ENCODE measurements around the gene FRMD1.

FRMD1 gene

GRCh38 chr6:168051648-168052047 is 27.4 kb downstream of the FRMD1 start:
- Histone ChIP-seq H3K27me3 (ENCODE audit: control insufficient read depth in 5 of 5, insufficient read depth in 4 of 5, low read length in 5 of 5) (peaks cover 0 to 4% (median 0%) of the 10 kb centered on the region in 5 donors), H3K9ac (ENCODE audit: low read length in 5 of 5) (no peak overlapping the region), H3K9me3 (ENCODE audit: control insufficient read depth in 5 of 5, low read length in 5 of 5) (no peaks in the 10 kb centered on the region), H3K27ac (ENCODE audit: low read depth, low read length) (no peak overlapping the region), H3K4me1 (ENCODE audit: control insufficient read depth in 5 of 5, insufficient read depth in 5 of 5, low read length in 5 of 5) (peaks cover 5 to 42% (median 29%) of the 10 kb centered on the region in 5 donors), H3K36me3 (ENCODE audit: control insufficient read depth in 5 of 5, insufficient read depth in 5 of 5, low read length in 5 of 5) (peaks cover 0 to under 1% (median 0%) of the 10 kb centered on the region in 5 donors), H3K4me3 (ENCODE audit: low read depth in 1 of 5, low read length in 5 of 5) (no peak overlapping the region)

- Histone ChIP-seq H3K9ac (ENCODE audit: low read length in 5 of 5) (no peak overlapping the region), H3K9me3 (ENCODE audit: control insufficient read depth in 5 of 5, low read length in 5 of 5) (no peaks in the 10 kb centered on the region), H3K4me1 (ENCODE audit: control insufficient read depth in 5 of 5, insufficient read depth in 5 of 5, low read length in 5 of 5) (peaks cover 8 to 47% (median 32%) of the 10 kb centered on the region in 5 donors), H3K36me3 (ENCODE audit: control insufficient read depth in 5 of 5, insufficient read depth in 5 of 5, low read length in 5 of 5) (no peaks in the 10 kb centered on the region), H3K4me3 (ENCODE audit: low read depth in 1 of 5, low read length in 5 of 5) (no peak overlapping the region), H3K27me3 (ENCODE audit: control insufficient read depth in 5 of 5, insufficient read depth in 4 of 5, low read length in 5 of 5) (peaks cover 0 to 4% (median 0%) of the 10 kb centered on the region in 5 donors), H3K27ac (ENCODE audit: low read depth, low read length) (no peak overlapping the region)
Observed at GRCh38 chr6:168050881-168051586, 28.0 kb downstream of the FRMD1 start.

- Histone ChIP-seq H3K9me3 (ENCODE audit: control insufficient read depth in 5 of 5, low read length in 5 of 5) (no peaks in the 10 kb centered on the region), H3K27me3 (ENCODE audit: control insufficient read depth in 5 of 5, insufficient read depth in 4 of 5, low read length in 5 of 5) (peaks cover 0 to 4% (median 0%) of the 10 kb centered on the region in 5 donors), H3K4me1 (ENCODE audit: control insufficient read depth in 5 of 5, insufficient read depth in 5 of 5, low read length in 5 of 5) (peaks cover 8 to 47% (median 32%) of the 10 kb centered on the region in 5 donors), H3K4me3 (ENCODE audit: low read depth in 1 of 5, low read length in 5 of 5) (no peak overlapping the region), H3K9ac (ENCODE audit: low read length in 5 of 5) (no peak overlapping the region), H3K36me3 (ENCODE audit: control insufficient read depth in 5 of 5, insufficient read depth in 5 of 5, low read length in 5 of 5) (no peaks in the 10 kb centered on the region), H3K27ac (ENCODE audit: low read depth, low read length) (no peak overlapping the region)
Observed at GRCh38 chr6:168050225-168050880, 28.7 kb downstream of the FRMD1 start.

GRCh38 chr6:168049706-168050224 is 29.2 kb downstream of the FRMD1 start:
- Histone ChIP-seq H3K27me3 (ENCODE audit: control insufficient read depth in 5 of 5, insufficient read depth in 4 of 5, low read length in 5 of 5) (peaks cover 0 to 4% (median 0%) of the 10 kb centered on the region in 5 donors), H3K36me3 (ENCODE audit: control insufficient read depth in 5 of 5, insufficient read depth in 5 of 5, low read length in 5 of 5) (no peaks in the 10 kb centered on the region), H3K9ac (ENCODE audit: low read length in 5 of 5) (no peak overlapping the region), H3K27ac (ENCODE audit: low read depth, low read length) (no peak overlapping the region), H3K9me3 (ENCODE audit: control insufficient read depth in 5 of 5, low read length in 5 of 5) (no peaks in the 10 kb centered on the region), H3K4me1 (ENCODE audit: control insufficient read depth in 5 of 5, insufficient read depth in 5 of 5, low read length in 5 of 5) (peaks cover 6 to 47% (median 30%) of the 10 kb centered on the region in 5 donors), H3K4me3 (ENCODE audit: low read depth in 1 of 5, low read length in 5 of 5) (no peak overlapping the region)

GRCh38 chr6:168049277-168049676 is 29.7 kb downstream of the FRMD1 start:
- no peak overlapping the region for H3K9ac ChIP-seq (ENCODE audit: low read length in 5 of 5)
- H3K4me1 ChIP-seq (ENCODE audit: control insufficient read depth in 5 of 5, insufficient read depth in 5 of 5, low read length in 5 of 5): peaks cover 6 to 43% (median 25%) of the 10 kb centered on the region in 5 donors
- peaks cover 0 to 4% (median 0%) of the 10 kb centered on the region in 5 donors for H3K27me3 ChIP-seq (ENCODE audit: control insufficient read depth in 5 of 5, insufficient read depth in 4 of 5, low read length in 5 of 5)
- no peaks in the 10 kb centered on the region for H3K9me3 ChIP-seq (ENCODE audit: control insufficient read depth in 5 of 5, low read length in 5 of 5)
- H3K4me3 ChIP-seq (ENCODE audit: low read depth in 1 of 5, low read length in 5 of 5): no peak overlapping the region
- no peak overlapping the region for H3K27ac ChIP-seq (ENCODE audit: low read depth, low read length)
- no peaks in the 10 kb centered on the region for H3K36me3 ChIP-seq (ENCODE audit: control insufficient read depth in 5 of 5, insufficient read depth in 5 of 5, low read length in 5 of 5)

- H3K4me1 ChIP-seq (ENCODE audit: control insufficient read depth in 5 of 5, insufficient read depth in 5 of 5, low read length in 5 of 5): peaks cover under 1 to 38% (median 19%) of the 10 kb centered on the region in 5 donors
- no peaks in the 10 kb centered on the region for H3K9me3 ChIP-seq (ENCODE audit: control insufficient read depth in 5 of 5, low read length in 5 of 5)
- no peaks in the 10 kb centered on the region for H3K36me3 ChIP-seq (ENCODE audit: control insufficient read depth in 5 of 5, insufficient read depth in 5 of 5, low read length in 5 of 5)
- H3K27ac ChIP-seq (ENCODE audit: low read depth, low read length): no peak overlapping the region
- H3K9ac ChIP-seq (ENCODE audit: low read length in 5 of 5): no peak overlapping the region
- H3K4me3 ChIP-seq (ENCODE audit: low read depth in 1 of 5, low read length in 5 of 5): no peak overlapping the region
- H3K27me3 ChIP-seq (ENCODE audit: control insufficient read depth in 5 of 5, insufficient read depth in 4 of 5, low read length in 5 of 5): peaks cover 0 to 4% (median 0%) of the 10 kb centered on the region in 5 donors
Observed at GRCh38 chr6:168048724-168049025, 30.3 kb downstream of the FRMD1 start.

- Histone ChIP-seq H3K27me3 (ENCODE audit: control insufficient read depth in 5 of 5, insufficient read depth in 4 of 5, low read length in 5 of 5) (peaks cover 0 to 4% (median 0%) of the 10 kb centered on the region in 5 donors), H3K27ac (ENCODE audit: low read depth, low read length) (no peak overlapping the region), H3K9ac (ENCODE audit: low read length in 5 of 5) (no peak overlapping the region)
Observed at GRCh38 chr6:168047841-168048723, 30.9 kb downstream of the FRMD1 start.

GRCh38 chr6:168046696-168047095 is 32.3 kb downstream of the FRMD1 start:
- H3K36me3 ChIP-seq (ENCODE audit: control insufficient read depth in 5 of 5, insufficient read depth in 5 of 5, low read length in 5 of 5): no peaks in the 10 kb centered on the region
- peaks cover 0 to 9% (median 4%) of the 10 kb centered on the region in 5 donors for H3K9me3 ChIP-seq (ENCODE audit: control insufficient read depth in 5 of 5, low read length in 5 of 5)
- peak overlapping the region in 1 of 5 donors; percentile 63 for H3K9ac ChIP-seq (ENCODE audit: low read length in 5 of 5)
- no peak overlapping the region for H3K4me3 ChIP-seq (ENCODE audit: low read depth in 1 of 5, low read length in 5 of 5)
- peaks cover 0 to 4% (median 0%) of the 10 kb centered on the region in 5 donors for H3K27me3 ChIP-seq (ENCODE audit: control insufficient read depth in 5 of 5, insufficient read depth in 4 of 5, low read length in 5 of 5)
- H3K4me1 ChIP-seq (ENCODE audit: control insufficient read depth in 5 of 5, insufficient read depth in 5 of 5, low read length in 5 of 5): peaks cover 0 to 55% (median 18%) of the 10 kb centered on the region in 5 donors
- peak overlapping the region; percentile 1 for H3K27ac ChIP-seq (ENCODE audit: low read depth, low read length)

More at GRCh38 chr6:168047841-168048723, 30.9 kb downstream of the FRMD1 start:
- Histone ChIP-seq H3K4me3 (ENCODE audit: low read depth in 1 of 5, low read length in 5 of 5) (no peak overlapping the region), H3K9me3 (ENCODE audit: control insufficient read depth in 5 of 5, low read length in 5 of 5) (no peaks in the 10 kb centered on the region), H3K36me3 (ENCODE audit: control insufficient read depth in 5 of 5, insufficient read depth in 5 of 5, low read length in 5 of 5) (no peaks in the 10 kb centered on the region), H3K4me1 (ENCODE audit: control insufficient read depth in 5 of 5, insufficient read depth in 5 of 5, low read length in 5 of 5) (peaks cover 0 to 41% (median 18%) of the 10 kb centered on the region in 5 donors)

- Histone ChIP-seq H3K4me1 (ENCODE audit: control insufficient read depth in 5 of 5, insufficient read depth in 5 of 5, low read length in 5 of 5) (peaks cover 0 to 55% (median 18%) of the 10 kb centered on the region in 5 donors), H3K36me3 (ENCODE audit: control insufficient read depth in 5 of 5, insufficient read depth in 5 of 5, low read length in 5 of 5) (no peaks in the 10 kb centered on the region), H3K9ac (ENCODE audit: low read length in 5 of 5) (peak overlapping the region in 2 of 5 donors; percentile 25 to 63), H3K27ac (ENCODE audit: low read depth, low read length) (peak overlapping the region; percentile 65), H3K4me3 (ENCODE audit: low read depth in 1 of 5, low read length in 5 of 5) (peak overlapping the region in 1 of 5 donors; percentile 81), H3K27me3 (ENCODE audit: control insufficient read depth in 5 of 5, insufficient read depth in 4 of 5, low read length in 5 of 5) (no peaks in the 10 kb centered on the region), H3K9me3 (ENCODE audit: control insufficient read depth in 5 of 5, low read length in 5 of 5) (peaks cover 0 to 13% (median 7%) of the 10 kb centered on the region in 5 donors)
Observed at GRCh38 chr6:168045706-168046620, 33.0 kb downstream of the FRMD1 start.
